Stimulated activated CD4-positive, alpha-beta T cell treated with anti-CD3 and anti-CD28 coated beads, Interleukin-2, amount 100 ng/mL, for 4 hours (primary cell): ENCODE results near the gene NKX3-2.
"Not testable (repeated sequence)": the region's sequence is repeated elsewhere in the genome, so short reads cannot be mapped to it uniquely, and the experiment has no call there.

Source experiments
- DNase-seq: peaks from one replicate; pipeline ENCODE4 v3.0.0-alpha.2; 2020; ENCODE audit warnings: low read depth

The NKX3-2 gene

GRCh38 chr4:13543839-13544605 is at the start of gene NKX3-2:
TSS of gene NKX3-2 (minus strand) at chr4:13544508. CDS start at chr4:13544414, 94 bp downstream.
- DNase-seq = no peak

DNA sequence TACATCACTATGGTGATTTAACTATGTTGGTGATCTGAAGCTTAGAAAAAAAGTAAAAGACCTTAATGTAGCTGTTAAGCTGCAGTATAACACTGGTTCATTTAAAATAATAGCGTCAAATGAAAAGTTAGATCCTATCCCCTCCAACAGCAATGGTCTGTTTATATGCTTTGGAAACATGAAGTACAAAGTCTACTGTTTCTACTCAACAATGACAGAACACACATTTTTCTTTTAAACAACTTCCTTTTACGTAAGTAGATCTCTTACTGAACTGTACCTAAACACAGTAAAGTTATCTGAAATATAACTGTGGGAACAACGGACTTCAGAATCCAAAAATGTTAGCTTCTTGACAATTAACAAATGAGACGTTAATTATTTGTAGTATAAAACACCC is 47.9 kb upstream of the NKX3-2 start:
- no peak for DNase-seq

DNA sequence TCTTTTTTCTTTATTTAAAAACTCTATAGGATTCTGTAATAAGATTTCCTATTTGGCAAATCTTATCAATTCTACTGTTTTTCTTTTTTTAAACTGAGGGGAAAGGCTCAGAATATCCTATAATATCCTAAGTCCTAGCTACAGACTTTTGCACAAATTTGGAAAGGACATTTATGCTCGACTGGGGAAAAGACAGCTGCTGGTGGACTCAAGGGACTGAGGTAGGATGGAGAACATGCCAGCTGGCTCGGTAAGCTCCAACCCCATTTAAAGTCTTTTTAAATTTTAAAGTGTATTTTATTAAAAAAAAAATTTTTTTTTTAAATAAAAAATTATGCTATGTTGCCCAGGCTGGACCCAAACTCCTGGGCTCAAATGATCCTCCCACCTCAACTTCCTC is 46.5 kb upstream of the NKX3-2 start:
- DNase-seq = no peak

- no peak for DNase-seq
These were observed 44.6 kb upstream of the NKX3-2 start for GRCh38 chr4:13588954-13589353.

GRCh38 chr4:13584481-13584880 is 40.2 kb upstream of the NKX3-2 start:
- DNase-seq = no peak

DNA sequence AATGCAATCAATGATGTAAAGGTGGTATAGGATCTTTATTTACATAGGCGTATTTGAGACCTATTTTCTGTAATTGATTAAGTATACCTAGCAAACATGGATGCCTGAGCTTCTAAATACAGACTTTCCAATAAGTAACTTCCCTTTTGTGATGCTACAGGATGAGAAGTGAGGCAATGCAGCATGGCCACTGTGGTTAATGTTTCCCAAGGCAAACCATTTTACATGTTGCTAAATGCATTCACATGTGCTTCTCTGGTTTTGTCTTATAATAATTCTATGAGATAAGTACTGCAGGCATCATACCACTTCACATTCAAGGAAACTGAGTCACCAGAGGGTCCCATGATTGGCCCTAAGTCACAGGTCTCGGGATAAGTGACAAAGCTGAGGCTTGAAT is 35.7 kb upstream of the NKX3-2 start:
- no peak for DNase-seq

- DNase-seq = no peak
These were observed 33.4 kb upstream of the NKX3-2 start for GRCh38 chr4:13577660-13578059.

DNA sequence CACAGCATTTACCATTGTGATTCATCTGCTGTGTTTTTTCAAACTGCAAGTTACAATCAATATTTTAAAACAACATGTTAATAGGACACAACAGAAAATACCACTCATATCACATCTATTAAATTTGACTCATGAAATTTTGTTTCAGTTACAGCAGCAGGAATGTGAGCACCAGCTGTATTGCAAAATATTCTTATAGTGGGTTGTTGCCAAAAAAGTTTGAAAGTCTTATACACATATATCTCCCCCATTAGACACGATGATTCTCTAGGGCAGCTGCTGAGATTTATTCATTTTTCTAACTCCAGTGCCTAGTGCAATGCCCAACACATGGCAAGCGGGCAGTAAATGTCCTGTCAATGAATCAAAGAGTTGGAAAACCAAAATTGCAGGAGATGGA is 26.6 kb upstream of the NKX3-2 start:
- DNase-seq = no peak

DNA sequence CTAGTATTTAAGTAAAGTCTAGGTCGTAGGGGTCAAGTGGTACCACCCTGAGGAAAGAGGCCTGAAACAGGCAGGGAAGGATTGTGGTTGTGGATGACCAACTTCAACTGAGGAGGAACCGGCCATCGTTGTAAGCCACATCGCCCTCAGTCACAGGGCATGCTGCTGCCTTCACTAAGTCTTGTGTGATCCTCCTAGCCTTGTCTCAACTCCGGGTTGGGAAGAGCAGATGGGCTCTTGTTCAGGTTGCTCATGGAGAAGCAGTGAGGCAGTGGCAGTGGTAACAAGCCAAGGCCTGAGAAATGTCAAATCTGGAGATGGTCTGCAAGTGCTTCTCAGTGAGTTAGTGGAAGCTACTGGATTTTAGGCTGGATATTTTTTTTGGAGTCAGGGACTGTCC is 22.8 kb upstream of the NKX3-2 start:
- DNase-seq = no peak

DNA sequence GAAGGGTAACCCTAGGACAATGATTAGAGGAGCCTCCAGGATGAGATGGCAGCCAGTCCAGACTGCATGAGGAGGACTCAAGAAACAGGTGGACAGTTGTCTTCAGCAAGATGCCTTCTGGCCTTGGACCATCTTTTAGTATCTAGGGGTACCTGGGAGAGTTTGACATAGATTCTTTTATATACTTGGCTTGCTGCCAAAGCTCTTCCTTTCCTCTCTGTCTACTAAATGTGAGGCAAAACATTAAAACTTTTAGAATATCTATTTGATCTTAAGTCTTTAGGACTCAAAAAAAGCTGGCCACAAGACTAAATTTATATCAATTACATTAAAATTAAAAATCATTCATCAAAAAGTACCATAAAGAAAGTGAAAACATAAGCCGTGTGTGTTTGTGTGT is 18.6 kb upstream of the NKX3-2 start:
- DNase-seq = no peak

DNA sequence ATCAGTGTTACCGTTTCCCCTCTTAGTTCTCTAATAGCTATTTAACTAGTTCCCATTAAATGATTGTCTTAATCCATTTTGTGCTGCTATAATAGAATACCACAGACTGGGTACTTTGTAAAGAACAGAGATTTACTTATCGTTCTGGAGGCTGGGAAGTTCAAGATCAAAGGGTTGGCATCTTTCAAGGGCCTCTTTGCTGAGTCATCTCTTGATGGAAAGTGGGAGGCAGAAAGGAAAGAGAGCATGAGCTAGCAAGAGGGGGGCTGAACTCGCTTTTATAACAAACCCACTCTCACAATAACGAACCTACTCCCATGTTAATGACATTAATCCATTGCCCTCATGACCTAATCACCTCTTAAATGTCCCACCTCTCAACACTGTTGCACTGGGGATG is 17.4 kb upstream of the NKX3-2 start:
- DNase-seq = no peak

DNA sequence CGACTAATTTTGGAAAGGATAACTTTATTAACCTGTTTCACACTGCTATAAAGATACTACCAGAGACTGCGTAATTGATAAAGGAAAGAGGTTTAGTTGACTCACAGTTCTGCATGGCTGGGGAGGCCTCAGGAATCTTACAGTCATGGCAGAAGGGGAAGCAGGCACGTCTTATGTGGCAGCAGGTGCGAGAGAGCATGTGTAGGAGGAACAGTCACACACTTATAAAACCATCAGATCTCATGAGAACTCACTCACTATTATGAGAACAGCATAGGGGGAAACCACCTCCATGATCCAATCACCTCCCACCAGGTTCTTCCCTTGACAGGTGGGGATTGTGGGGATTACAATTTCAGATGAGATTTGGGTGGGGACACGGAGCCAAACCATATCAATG is 15.8 kb upstream of the NKX3-2 start:
- not testable (repeated sequence) for DNase-seq

DNA sequence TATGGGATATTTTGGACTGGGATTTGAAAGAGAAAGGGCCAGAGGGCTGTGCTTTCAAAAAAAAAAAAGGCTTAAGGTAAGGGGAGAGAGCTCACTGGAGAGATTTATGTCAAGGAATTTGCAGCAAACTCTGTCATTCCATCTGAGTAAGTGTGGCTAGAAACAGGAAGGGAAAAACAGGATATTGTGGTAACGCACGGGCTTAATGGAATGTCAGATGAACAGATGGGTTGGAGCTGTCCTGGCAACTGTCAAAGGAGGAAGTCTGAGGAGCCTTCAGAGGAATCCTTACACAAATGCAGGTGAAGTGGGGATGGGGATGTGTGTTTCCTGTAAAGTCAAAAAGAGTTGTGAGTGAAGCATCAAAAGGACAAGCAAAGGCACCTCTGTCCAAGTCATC is 15.1 kb upstream of the NKX3-2 start:
- no peak for DNase-seq

GRCh38 chr4:13558881-13559280 is 14.6 kb upstream of the NKX3-2 start:
- no peak for DNase-seq

GRCh38 chr4:13555325-13555724 is 11.0 kb upstream of the NKX3-2 start:
- no peak for DNase-seq

DNA sequence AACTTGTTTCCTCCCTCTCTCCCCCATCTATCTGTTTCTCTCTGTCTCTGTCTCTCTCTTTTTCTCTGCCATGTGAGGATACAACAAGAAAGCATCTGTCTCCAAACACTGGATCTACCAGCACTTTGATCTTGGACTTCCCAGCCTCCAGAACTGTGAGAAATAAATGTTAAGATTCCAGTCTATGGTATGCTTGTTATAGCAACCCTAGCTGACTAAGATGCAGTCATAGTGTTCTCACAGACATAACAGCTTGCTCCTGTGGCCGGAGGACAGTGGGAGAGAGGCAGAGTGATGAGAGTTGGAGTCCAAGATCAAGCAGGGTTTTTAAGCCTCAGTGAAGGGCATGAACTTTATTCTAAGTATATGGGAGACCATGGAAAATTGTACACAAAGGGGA is 8.8 kb upstream of the NKX3-2 start:
- DNase-seq = no peak

GRCh38 chr4:13548984-13549546 is 4.8 kb upstream of the NKX3-2 start:
- DNase-seq = peak; percentile 71

GRCh38 chr4:13548059-13548983 is 4.0 kb upstream of the NKX3-2 start:
- DNase-seq = no peak

DNA sequence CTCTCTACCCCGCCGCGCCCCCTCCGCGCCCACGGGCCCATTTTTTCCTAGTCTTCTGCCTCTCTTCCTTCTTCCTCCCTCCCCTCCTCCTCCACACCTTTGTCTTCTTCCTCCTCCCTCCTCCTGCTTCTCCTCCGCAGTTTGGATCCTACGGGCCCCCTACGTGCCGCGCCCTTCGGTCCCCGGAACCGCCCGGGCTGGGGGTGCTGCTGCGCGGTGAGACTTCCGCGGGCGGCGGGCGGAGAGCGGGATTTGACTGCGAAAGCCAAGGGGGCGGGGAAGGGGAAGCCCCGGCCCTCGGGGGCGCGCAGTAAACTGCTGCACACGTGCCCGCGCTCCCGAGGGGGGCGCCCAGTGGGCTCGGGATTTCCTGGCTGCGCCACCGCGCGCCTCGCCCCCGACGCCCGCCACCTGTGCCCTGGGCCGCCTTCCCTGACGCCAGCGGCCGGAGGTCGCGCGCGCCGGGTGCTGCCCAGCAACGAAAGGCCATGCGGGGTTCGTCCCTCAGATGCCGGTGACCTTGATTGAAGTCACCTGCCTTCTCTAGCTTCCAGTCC is 3.3 kb upstream of the NKX3-2 start:
- no peak for DNase-seq

GRCh38 chr4:13546941-13547484 is 2.7 kb upstream of the NKX3-2 start:
- DNase-seq = no peak

DNA sequence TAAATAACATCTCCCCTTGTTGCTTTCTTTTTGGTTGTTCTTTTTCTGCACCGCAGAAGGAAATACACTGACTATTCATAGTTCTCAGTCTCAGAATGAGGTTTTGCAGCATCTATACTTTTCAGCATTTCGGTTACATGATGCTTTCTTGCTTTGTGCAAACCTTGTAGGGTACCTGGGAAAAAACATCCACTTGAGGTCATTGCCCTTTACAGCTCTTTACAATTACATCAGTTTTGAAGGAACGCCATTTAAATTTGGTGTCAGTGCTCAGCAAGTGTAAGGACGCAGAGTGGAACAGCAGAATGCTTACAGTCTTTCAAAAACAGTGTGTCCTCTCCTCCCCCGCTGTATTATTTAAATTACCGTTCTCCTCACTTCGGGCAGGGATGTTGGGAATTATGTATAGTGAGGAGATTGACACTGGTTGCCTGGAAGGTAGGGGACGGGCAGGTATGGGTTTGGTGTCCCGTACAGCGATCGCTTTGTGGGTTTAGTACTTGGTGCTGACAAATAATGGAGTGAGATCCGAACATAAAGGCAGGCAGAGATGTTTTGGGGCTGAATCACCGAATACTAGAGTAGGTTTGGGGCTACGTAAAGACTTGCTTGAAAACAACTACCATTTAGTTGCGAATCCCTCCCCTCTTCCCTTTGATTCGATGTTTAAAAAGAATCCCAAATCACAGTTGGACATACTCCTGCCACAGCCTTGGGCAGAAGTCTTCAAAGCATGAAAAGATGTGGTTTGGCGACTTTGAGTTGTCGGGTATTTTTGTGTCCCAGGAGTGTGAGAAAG is 2.0 kb upstream of the NKX3-2 start:
- no peak for DNase-seq
